GM12878 (cell line): Measurements from ENCODE around the gene BCORL1. TPM values are rescaled to one million over a fixed set of nuclear protein-coding genes. Genes with fewer than 3 reads are reported as not detected.

Experiments used
- CBFB ChIP-seq: IDR thresholded peaks from 2 replicates; pipeline ENCODE4 v1.6.1; 2016; ENCODE audit warnings: antibody characterized with exemption, low read depth
- EZH2 ChIP-seq: IDR thresholded peaks from 2 replicates; pipeline ENCODE4 v1.6.1; 2012; ENCODE audit warnings: low read depth, mild to moderate bottlenecking, control low read depth, inconsistent platforms, low read length, borderline replicate concordance; ENCODE audit not compliant: control insufficient read depth
- HDGF ChIP-seq: fragments of 450-650 bp; IDR thresholded peaks from 2 replicates; pipeline ENCODE4 v1.6.1; 2016; ENCODE audit warnings: antibody characterized with exemption
- IKZF2 ChIP-seq, 2 experiments: fragments of 450-650 bp; IDR thresholded peaks; 2 replicates each; pipeline ENCODE4 v1.6.1; 2017; ENCODE audit warnings: mild to moderate bottlenecking in 2 of 2, moderate library complexity in 2 of 2
- IRF4 ChIP-seq: IDR thresholded peaks from 2 replicates; pipeline ENCODE4 v1.6.1; 2011; ENCODE audit warnings: low read depth, low read length
- MXI1 ChIP-seq: fragments of 150-350 bp; IDR thresholded peaks from 2 replicates; pipeline ENCODE4 v1.6.1; 2011; ENCODE audit warnings: low read depth, mild to moderate bottlenecking, inconsistent platforms, low read length, improper control_type of control experiment
- NFIC ChIP-seq: IDR thresholded peaks from 2 replicates; pipeline ENCODE4 v1.6.1; 2012; ENCODE audit warnings: low read depth, mild to moderate bottlenecking, inconsistent platforms, low read length, moderate library complexity
- NFYB ChIP-seq: IDR thresholded peaks from 2 replicates; pipeline ENCODE4 v1.6.1; 2011; ENCODE audit warnings: low read depth, mild to moderate bottlenecking, low read length, improper control_type of control experiment, moderate library complexity; ENCODE audit not compliant: insufficient read depth
- POLR2A ChIP-seq: IDR thresholded peaks from 2 replicates; pipeline ENCODE4 v1.6.1; 2011; ENCODE audit warnings: low read depth, mild to moderate bottlenecking, low read length
- RAD51 ChIP-seq: fragments of 450-650 bp; IDR thresholded peaks from 2 replicates; pipeline ENCODE4 v1.6.1; 2016; ENCODE audit warnings: moderate library complexity, mild to moderate bottlenecking, inconsistent platforms
- RB1 ChIP-seq: fragments of 450-650 bp; formaldehyde crosslinking; IDR thresholded peaks from 2 replicates; pipeline ENCODE4 v1.6.1; 2017; ENCODE audit warnings: mild to moderate bottlenecking, borderline replicate concordance
- RFX5 ChIP-seq: IDR thresholded peaks from 2 replicates; pipeline ENCODE4 v1.6.1; 2011; ENCODE audit warnings: low read depth, low read length, improper control_type of control experiment
- SPI1 ChIP-seq: IDR thresholded peaks from 2 replicates; pipeline ENCODE4 v1.6.1; 2011; ENCODE audit warnings: low read depth, mild to moderate bottlenecking, low read length, moderate library complexity, borderline replicate concordance; ENCODE audit not compliant: insufficient read depth
- TCF3 ChIP-seq: IDR thresholded peaks from 2 replicates; pipeline ENCODE4 v1.6.1; 2012; ENCODE audit warnings: low read depth, mild to moderate bottlenecking, low read length, borderline replicate concordance; ENCODE audit not compliant: insufficient read depth
- YY1 ChIP-seq: IDR thresholded peaks from 2 replicates; pipeline ENCODE4 v1.6.1; 2011; ENCODE audit warnings: low read depth, mild to moderate bottlenecking, low read length
- ZNF274 ChIP-seq: IDR thresholded peaks from one replicate; pipeline ENCODE4 v1.8.0; 2011; ENCODE audit not compliant: insufficient read length, insufficient read depth
- polyA plus RNA-seq, 11 experiments: library from polyadenylated mRNA; depleted of rRNA in 4 of 11; unstranded in 6 of 11; stranded (reverse) in 5 of 11; fragments of >200 nt; fragmentation: Nextera tagmentation in 4 of 11; fragmentation: Illumina TruSeq in 1 of 11; extraction: Ambion mirVana in 4 of 11; extraction: Trizol in 1 of 11; gene quantifications; 1 replicate in 1 of 11; 2 replicates in 10 of 11; pipeline versions ENCODE4 v1.2.1 to v1.2.3, GENCODE V29; 2011 to 2016; ENCODE audit warnings: inconsistent platforms in 2 of 11, missing spikeins in 2 of 11, low read depth in 1 of 11
- total RNA-seq, 4 experiments: library from RNA; depleted of rRNA in 3 of 4; stranded (reverse); fragments of >200 nt in 3 of 4; fragmentation: Illumina TruSeq in 1 of 4; extraction: Trizol in 1 of 4; gene quantifications; 2 replicates each; pipeline versions ENCODE4 v1.2.1 to v1.2.3, GENCODE V29; 2013 to 2021
- TF ChIP-seq, protein P1 (sequence below): IDR thresholded peaks from 2 replicates; pipeline ENCODE4 v1.6.1; 2012; ENCODE audit warnings: low read length, inconsistent platforms
- TF ChIP-seq, protein P2 (sequence below): IDR thresholded peaks from 2 replicates; pipeline ENCODE4 v1.6.1; 2011; ENCODE audit warnings: low read depth, mild to moderate bottlenecking, low read length, moderate library complexity, borderline replicate concordance; ENCODE audit errors: extremely low read depth
- TF ChIP-seq, protein P3 (sequence below): fragments of 450-650 bp; IDR thresholded peaks from 2 replicates; pipeline ENCODE4 v1.6.1; 2017; ENCODE audit warnings: antibody characterized with exemption, mild to moderate bottlenecking, moderate library complexity
- TF ChIP-seq, protein P4 (sequence below): IDR thresholded peaks from 2 replicates; pipeline ENCODE4 v1.6.1; 2011; ENCODE audit warnings: borderline replicate concordance, low read depth, mild to moderate bottlenecking, moderate library complexity, mixed read lengths, low read length; ENCODE audit not compliant: insufficient read depth; ENCODE audit errors: extremely low read length
- TF ChIP-seq, protein P5 (sequence below): fragments of 450-650 bp; IDR thresholded peaks from 2 replicates; pipeline ENCODE4 v1.6.1; 2016; ENCODE audit warnings: mild to moderate bottlenecking

Gene BCORL1
- total and polyA plus RNA-seq, 10 of the 15 experiments (the other 5 are each of a cell fraction or from before 2014, with no cell fraction given) = 0.16 to 7.2 (median 0.94) TPM

DNA sequence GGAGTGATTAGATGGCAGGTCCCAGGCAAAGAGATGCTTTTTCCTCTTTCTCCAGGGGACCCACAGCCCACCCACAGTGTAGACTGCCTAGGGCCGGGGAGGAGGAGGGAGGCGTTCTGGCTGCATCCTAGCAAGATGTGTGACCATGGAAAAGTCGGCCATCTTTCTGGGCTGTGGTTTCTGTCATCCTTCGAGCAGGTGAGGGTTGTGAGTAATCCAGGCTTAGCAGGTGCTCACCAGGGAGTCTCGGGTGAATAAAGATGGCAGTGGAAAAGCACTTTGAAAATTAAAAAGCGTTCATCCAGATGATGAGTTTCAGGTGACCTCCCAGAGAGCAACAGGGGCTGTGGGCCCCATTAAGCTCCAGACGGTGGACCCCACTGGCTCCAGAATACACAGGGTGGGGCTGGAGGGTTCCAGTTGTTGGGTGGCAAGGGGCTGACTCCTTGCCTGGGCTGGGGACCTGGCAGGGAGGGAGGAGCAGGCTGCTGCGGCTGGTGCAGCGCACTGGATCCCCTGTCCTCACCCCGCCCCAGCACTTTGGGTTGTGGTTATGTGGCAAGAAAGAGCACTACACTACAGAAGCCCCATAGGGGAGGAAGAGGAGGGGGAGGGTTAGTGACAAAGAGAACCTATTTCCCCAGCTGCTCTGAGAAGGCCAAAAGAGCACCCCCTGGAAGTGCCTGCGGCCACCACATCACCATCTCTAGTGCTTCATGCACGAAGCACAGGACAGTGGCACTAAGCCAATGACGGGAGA, 104.2 kb downstream of the BCORL1 start (continued):
- TF ChIP-seq, protein P1, sequence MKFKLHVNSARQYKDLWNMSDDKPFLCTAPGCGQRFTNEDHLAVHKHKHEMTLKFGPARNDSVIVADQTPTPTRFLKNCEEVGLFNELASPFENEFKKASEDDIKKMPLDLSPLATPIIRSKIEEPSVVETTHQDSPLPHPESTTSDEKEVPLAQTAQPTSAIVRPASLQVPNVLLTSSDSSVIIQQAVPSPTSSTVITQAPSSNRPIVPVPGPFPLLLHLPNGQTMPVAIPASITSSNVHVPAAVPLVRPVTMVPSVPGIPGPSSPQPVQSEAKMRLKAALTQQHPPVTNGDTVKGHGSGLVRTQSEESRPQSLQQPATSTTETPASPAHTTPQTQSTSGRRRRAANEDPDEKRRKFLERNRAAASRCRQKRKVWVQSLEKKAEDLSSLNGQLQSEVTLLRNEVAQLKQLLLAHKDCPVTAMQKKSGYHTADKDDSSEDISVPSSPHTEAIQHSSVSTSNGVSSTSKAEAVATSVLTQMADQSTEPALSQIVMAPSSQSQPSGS = no peak
- TF ChIP-seq, protein P2, sequence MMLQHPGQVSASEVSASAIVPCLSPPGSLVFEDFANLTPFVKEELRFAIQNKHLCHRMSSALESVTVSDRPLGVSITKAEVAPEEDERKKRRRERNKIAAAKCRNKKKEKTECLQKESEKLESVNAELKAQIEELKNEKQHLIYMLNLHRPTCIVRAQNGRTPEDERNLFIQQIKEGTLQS = no peak
- TF ChIP-seq SPI1 (0 out of 2 replicates have a peak, but pooled peaks have one; percentile 9), POLR2A (peak; percentile 80), HDGF (no peak), NFYB (no peak), MXI1 (no peak), CBFB (peak; percentile 44), TCF3 (0 out of 2 replicates have a peak, but pooled peaks have one; percentile 47), NFIC (no peak), RFX5 (no peak), RB1 (no peak), ZNF274 (no peak), EZH2 (no peak), RAD51 (no peak), IRF4 (no peak), IKZF2 (IDR thresholded peaks at IDR 0.05) (peak in 1 of 2 experiments; percentile 48; a peak in 3 of 4 replicates), YY1 (peak; percentile 46; the same call in 1 of the 2 replicates)
- TF ChIP-seq, protein P3, sequence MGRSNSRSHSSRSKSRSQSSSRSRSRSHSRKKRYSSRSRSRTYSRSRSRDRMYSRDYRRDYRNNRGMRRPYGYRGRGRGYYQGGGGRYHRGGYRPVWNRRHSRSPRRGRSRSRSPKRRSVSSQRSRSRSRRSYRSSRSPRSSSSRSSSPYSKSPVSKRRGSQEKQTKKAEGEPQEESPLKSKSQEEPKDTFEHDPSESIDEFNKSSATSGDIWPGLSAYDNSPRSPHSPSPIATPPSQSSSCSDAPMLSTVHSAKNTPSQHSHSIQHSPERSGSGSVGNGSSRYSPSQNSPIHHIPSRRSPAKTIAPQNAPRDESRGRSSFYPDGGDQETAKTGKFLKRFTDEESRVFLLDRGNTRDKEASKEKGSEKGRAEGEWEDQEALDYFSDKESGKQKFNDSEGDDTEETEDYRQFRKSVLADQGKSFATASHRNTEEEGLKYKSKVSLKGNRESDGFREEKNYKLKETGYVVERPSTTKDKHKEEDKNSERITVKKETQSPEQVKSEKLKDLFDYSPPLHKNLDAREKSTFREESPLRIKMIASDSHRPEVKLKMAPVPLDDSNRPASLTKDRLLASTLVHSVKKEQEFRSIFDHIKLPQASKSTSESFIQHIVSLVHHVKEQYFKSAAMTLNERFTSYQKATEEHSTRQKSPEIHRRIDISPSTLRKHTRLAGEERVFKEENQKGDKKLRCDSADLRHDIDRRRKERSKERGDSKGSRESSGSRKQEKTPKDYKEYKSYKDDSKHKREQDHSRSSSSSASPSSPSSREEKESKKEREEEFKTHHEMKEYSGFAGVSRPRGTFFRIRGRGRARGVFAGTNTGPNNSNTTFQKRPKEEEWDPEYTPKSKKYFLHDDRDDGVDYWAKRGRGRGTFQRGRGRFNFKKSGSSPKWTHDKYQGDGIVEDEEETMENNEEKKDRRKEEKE = no peak
- TF ChIP-seq, protein P4, sequence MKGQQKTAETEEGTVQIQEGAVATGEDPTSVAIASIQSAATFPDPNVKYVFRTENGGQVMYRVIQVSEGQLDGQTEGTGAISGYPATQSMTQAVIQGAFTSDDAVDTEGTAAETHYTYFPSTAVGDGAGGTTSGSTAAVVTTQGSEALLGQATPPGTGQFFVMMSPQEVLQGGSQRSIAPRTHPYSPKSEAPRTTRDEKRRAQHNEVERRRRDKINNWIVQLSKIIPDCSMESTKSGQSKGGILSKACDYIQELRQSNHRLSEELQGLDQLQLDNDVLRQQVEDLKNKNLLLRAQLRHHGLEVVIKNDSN = no peak
- TF ChIP-seq, protein P5, sequence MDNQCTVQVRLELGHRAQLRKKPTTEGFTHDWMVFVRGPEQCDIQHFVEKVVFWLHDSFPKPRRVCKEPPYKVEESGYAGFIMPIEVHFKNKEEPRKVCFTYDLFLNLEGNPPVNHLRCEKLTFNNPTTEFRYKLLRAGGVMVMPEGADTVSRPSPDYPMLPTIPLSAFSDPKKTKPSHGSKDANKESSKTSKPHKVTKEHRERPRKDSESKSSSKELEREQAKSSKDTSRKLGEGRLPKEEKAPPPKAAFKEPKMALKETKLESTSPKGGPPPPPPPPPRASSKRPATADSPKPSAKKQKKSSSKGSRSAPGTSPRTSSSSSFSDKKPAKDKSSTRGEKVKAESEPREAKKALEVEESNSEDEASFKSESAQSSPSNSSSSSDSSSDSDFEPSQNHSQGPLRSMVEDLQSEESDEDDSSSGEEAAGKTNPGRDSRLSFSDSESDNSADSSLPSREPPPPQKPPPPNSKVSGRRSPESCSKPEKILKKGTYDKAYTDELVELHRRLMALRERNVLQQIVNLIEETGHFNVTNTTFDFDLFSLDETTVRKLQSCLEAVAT = peak; percentile 71
